Calu3 (cell line): Measurements from ENCODE around the gene STRIP1. TPM values are rescaled to one million over a fixed set of nuclear protein-coding genes. Genes with fewer than 3 reads are reported as not detected.

ENCODE experiments used
- BruUV-seq: library from RNA; stranded (reverse); fragments of 400-500 nt; replicated peaks from 2 replicates; lab custom pipeline; 2021; lab: Mats Ljungman, UMichigan
- CTCF ChIA-PET: fragments of 300-600 bp; sonication (Branson Sonifier 250); formaldehyde crosslinking; loops from one replicate; lab custom pipeline; 2022; ENCODE audit warnings: antibody characterized with exemption; lab: Charles Lee
- DNase-seq: peaks from one replicate; pipeline ENCODE4 v3.0.0; 2022
- H3K27ac Mint-ChIP-seq: one replicate; pipeline ENCODE4 v1.8.0; 2022; ENCODE audit warnings: mixed read lengths; ENCODE audit not compliant: unreplicated experiment
- H3K27me3 Mint-ChIP-seq: one replicate; pipeline ENCODE4 v1.8.0; 2022; ENCODE audit warnings: mixed read lengths; ENCODE audit not compliant: unreplicated experiment
- H3K36me3 Mint-ChIP-seq: one replicate; pipeline ENCODE4 v1.8.0; 2022; ENCODE audit warnings: mild to moderate bottlenecking, moderate library complexity, mixed read lengths; ENCODE audit not compliant: insufficient read depth, unreplicated experiment
- H3K4me1 Mint-ChIP-seq: one replicate; pipeline ENCODE4 v1.8.0; 2022; ENCODE audit warnings: mild to moderate bottlenecking, low read depth, mixed read lengths; ENCODE audit not compliant: unreplicated experiment
- H3K4me3 Mint-ChIP-seq: one replicate; pipeline ENCODE4 v1.8.0; 2022; ENCODE audit warnings: mild to moderate bottlenecking, low read depth, moderate library complexity, mixed read lengths; ENCODE audit not compliant: unreplicated experiment
- H3K9me3 Mint-ChIP-seq: one replicate; pipeline ENCODE4 v1.8.0; 2022; ENCODE audit warnings: low read depth, mixed read lengths; ENCODE audit not compliant: unreplicated experiment
- intact Hi-C: fragments of 100-400 bp; cut with micrococcal nuclease; formaldehyde crosslinking; loops from one replicate; pipeline ENCODE4 v1.10.0; 2022; ENCODE audit not compliant: unreplicated experiment
- total RNA-seq: library from RNA; stranded (reverse); gene quantifications from 2 replicates; pipeline ENCODE4 v1.2.3, GENCODE V29; 2022
- TF ChIP-seq, protein P1 (sequence below): fragments of 200-600 bp; IDR thresholded peaks from one replicate; pipeline ENCODE4 v1.8.0; 2022; ENCODE audit warnings: antibody characterized with exemption; ENCODE audit not compliant: unreplicated experiment

The STRIP1 gene
- total RNA-seq, 1 experiment from 2014 or later = 27.5 TPM

DNA sequence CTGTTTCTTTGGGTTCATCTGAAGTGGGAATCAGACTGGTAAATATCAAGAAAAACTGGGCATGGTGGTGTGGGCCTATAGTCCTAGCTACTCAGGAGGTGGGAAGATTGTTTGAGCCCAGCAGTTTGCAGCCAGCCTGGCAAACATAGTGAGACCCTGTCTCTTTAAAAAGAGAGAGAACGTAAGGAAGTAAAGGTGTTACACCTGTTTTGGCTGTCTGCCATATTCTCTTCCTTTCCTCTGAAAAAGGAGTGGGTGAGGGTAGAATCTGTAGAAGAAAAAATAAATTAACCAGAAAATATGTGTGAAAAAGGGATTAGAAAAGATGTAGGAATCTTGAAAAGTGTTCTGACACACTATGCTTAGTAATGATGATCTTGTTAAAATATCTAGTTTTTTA lies 29.8 kb upstream of the STRIP1 start:
- Mint-ChIP-seq H3K4me3 (peak overlapping the region; percentile 67), H3K36me3 (peaks cover 16% of the 10 kb centered on the region), H3K4me1 (peaks cover 37% of the 10 kb centered on the region), H3K27me3 (no peaks in the 10 kb centered on the region), H3K27ac (peak overlapping the region; percentile 83), H3K9me3 (no peaks in the 10 kb centered on the region)
- TF ChIP-seq, protein P1, sequence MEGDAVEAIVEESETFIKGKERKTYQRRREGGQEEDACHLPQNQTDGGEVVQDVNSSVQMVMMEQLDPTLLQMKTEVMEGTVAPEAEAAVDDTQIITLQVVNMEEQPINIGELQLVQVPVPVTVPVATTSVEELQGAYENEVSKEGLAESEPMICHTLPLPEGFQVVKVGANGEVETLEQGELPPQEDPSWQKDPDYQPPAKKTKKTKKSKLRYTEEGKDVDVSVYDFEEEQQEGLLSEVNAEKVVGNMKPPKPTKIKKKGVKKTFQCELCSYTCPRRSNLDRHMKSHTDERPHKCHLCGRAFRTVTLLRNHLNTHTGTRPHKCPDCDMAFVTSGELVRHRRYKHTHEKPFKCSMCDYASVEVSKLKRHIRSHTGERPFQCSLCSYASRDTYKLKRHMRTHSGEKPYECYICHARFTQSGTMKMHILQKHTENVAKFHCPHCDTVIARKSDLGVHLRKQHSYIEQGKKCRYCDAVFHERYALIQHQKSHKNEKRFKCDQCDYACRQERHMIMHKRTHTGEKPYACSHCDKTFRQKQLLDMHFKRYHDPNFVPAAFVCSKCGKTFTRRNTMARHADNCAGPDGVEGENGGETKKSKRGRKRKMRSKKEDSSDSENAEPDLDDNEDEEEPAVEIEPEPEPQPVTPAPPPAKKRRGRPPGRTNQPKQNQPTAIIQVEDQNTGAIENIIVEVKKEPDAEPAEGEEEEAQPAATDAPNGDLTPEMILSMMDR = no peak
- DNase-seq = no peak
- intact Hi-C loops = no loop called here
- TSS peak; percentile 35 for BruUV-seq
- CTCF ChIA-PET = interaction anchor here (0.6 to 1.4 kb wide), 3 partner anchors 19 to 1615 kb away, joined by 3 to 12 read pairs (median 4); partner anchors contain the start of genes AHCYL1 and RAP1A

DNA sequence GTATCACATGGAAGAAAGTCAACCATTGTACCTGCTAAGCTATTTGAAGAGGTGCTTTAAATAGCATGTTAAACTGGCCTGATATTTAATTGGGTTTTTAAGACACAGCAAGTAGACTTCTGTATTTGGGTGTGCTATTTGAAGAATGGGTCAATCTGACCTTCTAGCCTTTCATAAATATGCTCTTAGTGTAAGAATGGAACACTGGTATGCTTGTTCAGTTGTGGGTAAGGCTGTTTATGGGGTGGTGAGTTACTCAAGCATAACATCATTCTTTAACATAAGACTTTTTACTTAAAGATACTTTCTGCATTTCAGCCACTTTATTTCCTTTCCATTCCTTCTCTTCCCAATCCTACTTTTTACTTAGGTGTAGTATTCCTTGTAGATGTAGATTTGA lies 28.5 kb upstream of the STRIP1 start:
- no peak overlapping the region for H3K4me3 Mint-ChIP-seq
- H3K27me3 Mint-ChIP-seq = no peaks in the 10 kb centered on the region
- DNase-seq = no peak
- no peak overlapping the region for H3K27ac Mint-ChIP-seq
- H3K36me3 Mint-ChIP-seq = peaks cover 20% of the 10 kb centered on the region
- no TSS peak for BruUV-seq
- CTCF ChIA-PET = no interaction called here
- TF ChIP-seq, protein P1 = no peak
- H3K4me1 Mint-ChIP-seq = peaks cover 40% of the 10 kb centered on the region
- H3K9me3 Mint-ChIP-seq = no peaks in the 10 kb centered on the region
- intact Hi-C loops = no loop called here

DNA sequence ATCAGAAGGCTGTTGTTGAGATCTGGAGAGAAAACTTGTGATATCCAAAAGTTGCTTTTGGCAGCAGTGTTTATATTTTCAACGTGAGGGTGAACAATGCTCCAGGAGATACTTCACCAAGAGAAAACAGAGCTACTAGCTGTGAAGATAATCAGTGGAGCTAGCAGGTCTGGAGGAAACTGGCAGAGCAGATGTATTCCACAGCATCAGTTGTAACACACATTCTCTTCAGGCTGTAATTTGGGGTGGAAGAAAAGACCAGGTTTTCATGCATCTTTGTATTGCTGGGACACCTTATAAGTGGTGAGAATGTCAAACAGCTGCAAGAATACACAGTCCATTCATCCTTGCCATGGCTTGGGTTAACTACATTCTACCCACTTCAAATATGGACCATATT lies 27.9 kb upstream of the STRIP1 start:
- no peak for DNase-seq
- CTCF ChIA-PET = no interaction called here
- Mint-ChIP-seq H3K27me3 (no peaks in the 10 kb centered on the region), H3K4me3 (no peak overlapping the region), H3K27ac (no peak overlapping the region), H3K36me3 (peaks cover 20% of the 10 kb centered on the region), H3K4me1 (peaks cover 45% of the 10 kb centered on the region), H3K9me3 (no peaks in the 10 kb centered on the region)
- TF ChIP-seq, protein P1 = no peak
- no TSS peak for BruUV-seq
- intact Hi-C loops = no loop called here

DNA sequence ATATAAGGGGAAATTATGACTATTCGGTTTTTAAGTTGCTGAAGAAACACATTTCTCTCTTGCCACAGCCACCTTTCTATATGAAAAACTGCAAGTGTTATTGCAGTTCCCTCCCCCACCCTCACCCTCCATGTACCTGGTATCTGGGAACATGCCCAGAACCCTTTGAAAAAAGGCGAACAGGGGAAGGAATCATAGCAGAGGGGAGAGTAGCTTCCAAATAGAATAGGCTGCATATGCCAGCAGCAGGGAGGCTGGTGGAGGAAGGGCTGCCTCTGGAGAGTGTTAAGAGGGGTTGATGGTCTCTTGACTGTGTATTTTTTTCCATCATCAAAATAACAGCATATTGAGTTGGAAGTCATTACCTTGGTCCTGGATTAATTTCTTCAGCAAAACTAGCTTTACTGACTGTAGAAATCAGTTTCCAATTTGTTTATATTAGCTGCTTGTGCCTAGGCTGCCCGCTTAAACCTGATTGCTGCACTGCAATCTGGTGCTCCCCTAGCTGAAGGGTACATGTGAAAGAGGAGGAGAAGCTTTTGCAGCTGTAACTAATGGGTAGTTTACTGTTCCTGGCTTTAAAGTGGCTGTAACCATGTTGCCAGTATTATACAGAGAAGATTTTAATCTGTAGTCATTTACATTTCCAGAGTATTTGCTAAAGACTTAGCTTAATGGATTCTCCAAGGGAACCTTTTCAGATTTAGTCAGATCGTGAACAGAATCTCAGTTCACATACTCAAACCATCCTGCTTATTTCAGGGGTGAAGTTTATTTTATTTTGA lies 27.2 kb upstream of the STRIP1 start:
- no TSS peak for BruUV-seq
- intact Hi-C loops = no loop called here
- Mint-ChIP-seq H3K27me3 (no peaks in the 10 kb centered on the region), H3K4me3 (no peak overlapping the region), H3K4me1 (peaks cover 46% of the 10 kb centered on the region), H3K27ac (no peak overlapping the region), H3K9me3 (no peaks in the 10 kb centered on the region), H3K36me3 (peaks cover 24% of the 10 kb centered on the region)
- CTCF ChIA-PET = interaction anchor here (0.7 to 0.8 kb wide), 3 partner anchors 9 to 493 kb away, joined by 3 to 4 read pairs (median 3); no protein-coding TSS in a partner anchor
- TF ChIP-seq, protein P1 = no peak
- DNase-seq = no peak
